GM21423 (cell line): Measurements from ENCODE around the gene C1orf35.

Experiments used
- ATAC-seq: cut with Tn5 transposase; IDR thresholded peaks from one replicate; pipeline ENCODE4 v1.9.1; 2021; ENCODE audit warnings: mild to moderate bottlenecking, moderate library complexity; ENCODE audit not compliant: unreplicated experiment

C1orf35 gene

GRCh38 chr1:228064741-228065542 is 38.2 kb downstream of the C1orf35 start:
- no peak for ATAC-seq

DNA sequence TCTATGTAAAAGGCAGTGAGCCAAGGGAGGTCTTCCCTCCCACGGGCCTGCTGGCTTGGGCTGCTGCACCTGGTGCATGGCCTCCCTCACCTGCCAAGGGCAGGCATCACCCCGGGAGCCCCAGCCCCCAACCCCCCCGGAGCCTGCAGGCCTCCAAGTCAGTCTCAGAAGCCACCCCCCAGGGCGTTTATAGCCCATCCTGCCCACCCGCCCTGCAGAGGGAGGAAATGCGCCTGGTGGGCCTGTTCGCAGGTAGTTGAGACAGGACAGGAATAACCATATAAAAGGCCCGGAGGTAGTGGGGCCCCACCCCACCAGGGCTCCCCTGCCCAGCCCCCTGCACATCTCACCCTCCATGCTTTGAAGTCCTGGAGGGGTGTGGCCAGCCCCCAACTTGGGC is 38.8 kb downstream of the C1orf35 start:
- no peak for ATAC-seq

- ATAC-seq, result no peak
Observed at GRCh38 chr1:228063251-228064191, 39.6 kb downstream of the C1orf35 start.

- ATAC-seq, result no peak
Observed at GRCh38 chr1:228062812-228063211, 40.3 kb downstream of the C1orf35 start.

DNA sequence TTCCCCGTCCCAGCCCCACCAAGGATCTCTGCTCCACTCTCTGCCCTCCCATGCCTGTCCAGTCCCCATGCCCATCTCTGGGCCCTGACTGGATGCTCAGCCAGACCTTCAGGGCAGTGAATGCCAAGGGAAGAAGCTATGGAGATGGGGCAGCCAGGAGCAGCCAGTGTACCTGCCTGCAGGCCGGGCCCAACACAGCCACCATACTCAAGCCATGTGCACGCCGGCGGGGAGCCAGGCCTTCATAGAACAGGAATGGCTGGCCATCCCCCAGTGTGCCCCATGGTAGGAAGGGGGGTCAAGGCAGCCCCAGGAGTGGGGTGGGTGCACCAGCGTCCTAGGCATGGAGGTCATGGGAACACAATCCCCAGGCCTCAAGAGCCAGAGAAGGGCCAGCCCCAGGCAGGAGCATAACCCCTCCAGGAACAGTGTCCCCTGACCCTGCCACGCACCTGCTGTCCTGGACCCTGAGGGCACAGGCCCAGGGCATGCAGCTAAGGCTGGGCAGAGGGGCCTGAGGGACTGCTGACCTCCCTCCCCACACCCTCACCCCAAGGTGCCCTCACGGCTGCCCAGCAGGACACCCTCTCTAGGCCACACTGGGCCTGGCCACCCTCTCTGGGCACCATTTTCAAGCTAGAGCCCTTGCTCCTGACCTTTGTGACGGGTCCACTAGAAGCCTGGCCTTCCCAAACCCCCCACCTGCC is 40.9 kb downstream of the C1orf35 start:
- ATAC-seq, result no peak

- ATAC-seq, result no peak
Observed at GRCh38 chr1:228061411-228062084, 41.6 kb downstream of the C1orf35 start.

DNA sequence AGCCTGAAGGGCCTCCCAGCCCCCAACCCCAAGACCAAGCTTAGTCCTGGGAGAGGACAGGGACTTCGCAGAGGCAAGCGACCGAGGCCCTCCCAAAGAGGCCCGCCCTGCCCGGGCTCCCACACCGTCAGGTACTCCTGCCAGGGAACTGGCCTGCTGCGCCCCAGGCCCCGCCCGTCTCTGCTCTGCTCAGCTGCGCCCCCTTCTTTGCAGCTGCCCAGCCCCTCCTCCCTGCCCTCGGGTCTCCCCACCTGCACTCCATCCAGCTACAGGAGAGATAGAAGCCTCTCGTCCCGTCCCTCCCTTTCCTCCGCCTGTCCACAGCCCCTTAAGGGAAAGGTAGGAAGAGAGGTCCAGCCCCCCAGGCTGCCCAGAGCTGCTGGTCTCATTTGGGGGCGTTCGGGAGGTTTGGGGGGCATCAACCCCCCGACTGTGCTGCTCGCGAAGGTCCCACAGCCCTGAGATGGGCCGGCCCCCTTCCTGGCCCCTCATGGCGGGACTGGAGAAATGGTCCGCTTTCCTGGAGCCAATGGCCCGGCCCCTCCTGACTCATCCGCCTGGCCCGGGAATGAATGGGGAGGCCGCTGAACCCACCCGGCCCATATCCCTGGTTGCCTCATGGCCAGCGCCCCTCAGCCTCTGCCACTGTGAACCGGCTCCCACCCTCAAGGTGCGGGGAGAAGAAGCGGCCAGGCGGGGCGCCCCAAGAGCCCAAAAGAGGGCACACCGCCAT is 42.5 kb downstream of the C1orf35 start:
- no peak for ATAC-seq

- no peak for ATAC-seq
Observed at GRCh38 chr1:228059634-228060457, 43.3 kb downstream of the C1orf35 start.

DNA sequence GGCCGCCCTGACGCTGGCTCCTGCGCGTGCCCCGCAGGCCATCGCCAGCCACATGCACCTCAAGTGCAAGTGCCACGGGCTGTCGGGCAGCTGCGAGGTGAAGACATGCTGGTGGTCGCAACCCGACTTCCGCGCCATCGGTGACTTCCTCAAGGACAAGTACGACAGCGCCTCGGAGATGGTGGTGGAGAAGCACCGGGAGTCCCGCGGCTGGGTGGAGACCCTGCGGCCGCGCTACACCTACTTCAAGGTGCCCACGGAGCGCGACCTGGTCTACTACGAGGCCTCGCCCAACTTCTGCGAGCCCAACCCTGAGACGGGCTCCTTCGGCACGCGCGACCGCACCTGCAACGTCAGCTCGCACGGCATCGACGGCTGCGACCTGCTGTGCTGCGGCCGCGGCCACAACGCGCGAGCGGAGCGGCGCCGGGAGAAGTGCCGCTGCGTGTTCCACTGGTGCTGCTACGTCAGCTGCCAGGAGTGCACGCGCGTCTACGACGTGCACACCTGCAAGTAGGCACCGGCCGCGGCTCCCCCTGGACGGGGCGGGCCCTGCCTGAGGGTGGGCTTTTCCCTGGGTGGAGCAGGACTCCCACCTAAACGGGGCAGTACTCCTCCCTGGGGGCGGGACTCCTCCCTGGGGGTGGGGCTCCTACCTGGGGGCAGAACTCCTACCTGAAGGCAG is 44.0 kb downstream of the C1orf35 start:
- ATAC-seq, result no peak

GRCh38 chr1:228058172-228058948 is 44.8 kb downstream of the C1orf35 start:
- no peak for ATAC-seq
